Ishikawa (cell line): ENCODE measurements around the gene CD46.

Experiments used
- CEBPB ChIP-seq: IDR thresholded peaks from 2 replicates; pipeline ENCODE4 v1.6.1; 2012
- CREB1 ChIP-seq: IDR thresholded peaks from 2 replicates; pipeline ENCODE4 v1.6.1; 2012; ENCODE audit warnings: low read depth
- EGR1 ChIP-seq: IDR thresholded peaks from 2 replicates; pipeline ENCODE4 v1.6.1; 2012
- EP300 ChIP-seq: IDR thresholded peaks from 2 replicates; pipeline ENCODE4 v1.6.1; 2012; ENCODE audit warnings: borderline replicate concordance
- FOXM1 ChIP-seq: IDR thresholded peaks from 2 replicates; pipeline ENCODE4 v1.6.1; 2012; ENCODE audit warnings: low read depth, borderline replicate concordance
- NFIC ChIP-seq: IDR thresholded peaks from 2 replicates; pipeline ENCODE4 v1.6.1; 2012
- RAD21 ChIP-seq: IDR thresholded peaks from 2 replicates; pipeline ENCODE4 v1.6.1; 2012; ENCODE audit warnings: low read depth
- TAF1 ChIP-seq: IDR thresholded peaks from 2 replicates; pipeline ENCODE4 v1.6.1; 2012; ENCODE audit warnings: low read depth, mild to moderate bottlenecking
- TCF12 ChIP-seq: IDR thresholded peaks from 2 replicates; pipeline ENCODE4 v1.6.1; 2012; ENCODE audit warnings: low read depth
- TEAD4 ChIP-seq: IDR thresholded peaks from 2 replicates; pipeline ENCODE4 v1.6.1; 2012
- YY1 ChIP-seq: IDR thresholded peaks from 2 replicates; pipeline ENCODE4 v1.6.1; 2012; ENCODE audit warnings: low read depth
- ZBTB7A ChIP-seq: IDR thresholded peaks from 2 replicates; pipeline ENCODE4 v1.6.1; 2012; ENCODE audit warnings: low read depth
- TF ChIP-seq, protein P1 (sequence below): IDR thresholded peaks from 2 replicates; pipeline ENCODE4 v1.6.1; 2012
- TF ChIP-seq, protein P2 (sequence below): IDR thresholded peaks from 2 replicates; pipeline ENCODE4 v1.6.1; 2012
- TF ChIP-seq, protein P3 (sequence below): IDR thresholded peaks from 2 replicates; pipeline ENCODE4 v1.6.1; 2012; ENCODE audit warnings: low read depth, mild to moderate bottlenecking

CD46 gene

DNA sequence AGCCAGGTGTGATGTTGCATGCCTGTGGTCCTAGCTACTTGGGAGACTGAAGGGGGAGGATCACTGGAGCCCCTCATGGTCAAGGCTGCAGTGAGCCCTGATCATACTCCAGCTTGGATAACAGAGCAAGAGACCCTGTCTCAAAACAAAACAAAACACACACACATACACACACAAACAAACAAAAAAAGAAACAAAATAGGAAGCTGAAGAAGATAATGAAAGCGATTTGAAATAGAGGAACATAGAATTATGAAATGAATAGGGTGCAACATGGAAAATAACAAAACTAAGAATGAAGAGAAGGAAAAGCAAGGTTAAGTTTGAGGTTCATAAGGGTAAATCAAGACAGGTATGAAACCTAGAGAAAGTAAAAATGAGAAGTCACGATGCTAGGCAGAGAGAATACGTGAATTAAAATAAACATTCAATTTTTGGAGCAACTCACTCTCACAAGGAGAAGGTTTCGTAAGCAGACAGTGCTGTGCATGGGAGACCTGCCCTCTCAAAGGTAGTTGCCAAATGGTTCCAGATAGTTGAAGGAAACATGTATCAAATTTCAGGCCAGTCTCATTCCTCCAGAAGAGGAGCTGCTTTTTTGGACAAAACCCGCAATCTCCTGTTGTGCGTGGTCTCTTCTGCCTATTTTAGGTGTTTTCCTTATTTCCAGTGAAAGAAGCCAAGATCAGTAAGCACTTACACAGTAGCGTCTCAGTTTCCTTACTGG, 3.3 kb downstream of the CD46 start:
- TF ChIP-seq NFIC (peak; percentile 29; the same call in 1 of the 2 replicates), CEBPB (peak; percentile 19; the same call in 1 of the 2 replicates), YY1 (no peak)

DNA sequence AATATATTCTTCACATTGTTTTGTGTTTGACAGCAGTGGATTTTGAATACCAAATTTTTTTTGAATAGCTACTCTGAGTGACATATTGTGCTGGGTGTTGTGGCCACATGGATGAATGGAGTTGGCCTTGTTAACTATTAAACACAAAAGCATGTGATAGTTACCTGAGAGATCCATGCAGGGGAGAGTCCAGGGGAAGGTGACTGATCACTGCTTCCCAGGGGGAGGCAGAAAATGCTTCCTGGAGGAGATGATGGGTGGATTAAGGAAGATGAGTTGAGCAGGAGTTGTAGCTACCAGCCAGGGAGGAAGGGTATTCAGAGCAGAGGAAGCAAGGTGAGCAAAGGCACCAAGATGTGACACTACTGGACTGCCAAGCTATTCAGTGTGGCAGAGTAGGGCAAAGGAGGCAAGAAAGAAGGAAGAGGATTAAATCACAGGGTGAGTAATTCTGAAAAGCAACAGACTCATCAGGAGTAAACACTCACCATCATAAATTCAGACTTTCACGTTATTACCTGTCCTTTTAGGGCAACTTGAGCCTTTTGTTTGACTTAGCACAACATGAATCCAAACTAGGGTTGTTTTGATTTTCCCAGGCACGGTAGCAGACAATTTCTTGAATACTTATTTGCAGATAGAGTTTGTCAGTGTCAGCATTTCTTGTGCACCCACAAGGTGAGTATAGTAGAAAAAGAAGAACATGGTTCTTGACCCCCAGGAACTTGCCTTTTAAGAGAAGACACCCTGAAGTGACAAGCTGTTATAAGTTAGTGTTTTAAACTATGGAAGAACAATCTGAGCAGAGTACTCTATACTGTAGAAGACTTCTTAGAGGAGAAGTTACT, 4.2 kb downstream of the CD46 start:
- no peak for TF ChIP-seq CREB1
- TF ChIP-seq TEAD4: no peak

DNA sequence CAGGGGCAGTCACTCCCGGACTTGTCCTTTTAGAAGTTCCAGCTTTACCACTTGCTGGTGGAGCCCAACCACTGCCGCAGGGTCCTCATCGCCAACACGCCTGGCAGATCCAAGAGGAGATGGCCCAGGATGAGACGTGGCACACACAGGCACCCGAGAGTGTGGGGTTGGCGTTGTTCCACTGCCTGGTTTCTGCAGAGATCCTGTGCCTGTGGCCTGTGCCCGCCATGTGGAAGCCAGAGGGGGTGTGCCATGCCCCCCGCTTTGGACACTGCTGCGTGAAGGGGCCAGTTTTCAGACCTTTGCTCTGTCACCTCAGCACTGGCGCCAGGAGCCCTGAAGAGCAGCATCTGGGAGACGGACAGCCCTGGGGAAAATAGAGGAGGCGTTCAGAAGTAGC, 10.8 kb downstream of the CD46 start:
- no peak for TF ChIP-seq FOXM1
- no peak for TF ChIP-seq EP300
- no peak for TF ChIP-seq EGR1
- TF ChIP-seq CREB1: no peak
- TF ChIP-seq YY1: no peak
- no peak for TF ChIP-seq TEAD4
- TF ChIP-seq RAD21: no peak
- TF ChIP-seq NFIC: no peak
- no peak for TF ChIP-seq TAF1
- TF ChIP-seq TCF12: no peak
- no peak for TF ChIP-seq CEBPB
- TF ChIP-seq, protein P1, sequence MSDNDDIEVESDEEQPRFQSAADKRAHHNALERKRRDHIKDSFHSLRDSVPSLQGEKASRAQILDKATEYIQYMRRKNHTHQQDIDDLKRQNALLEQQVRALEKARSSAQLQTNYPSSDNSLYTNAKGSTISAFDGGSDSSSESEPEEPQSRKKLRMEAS: no peak
- TF ChIP-seq, protein P2, sequence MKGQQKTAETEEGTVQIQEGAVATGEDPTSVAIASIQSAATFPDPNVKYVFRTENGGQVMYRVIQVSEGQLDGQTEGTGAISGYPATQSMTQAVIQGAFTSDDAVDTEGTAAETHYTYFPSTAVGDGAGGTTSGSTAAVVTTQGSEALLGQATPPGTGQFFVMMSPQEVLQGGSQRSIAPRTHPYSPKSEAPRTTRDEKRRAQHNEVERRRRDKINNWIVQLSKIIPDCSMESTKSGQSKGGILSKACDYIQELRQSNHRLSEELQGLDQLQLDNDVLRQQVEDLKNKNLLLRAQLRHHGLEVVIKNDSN: no peak
- TF ChIP-seq ZBTB7A: no peak
- TF ChIP-seq, protein P3, sequence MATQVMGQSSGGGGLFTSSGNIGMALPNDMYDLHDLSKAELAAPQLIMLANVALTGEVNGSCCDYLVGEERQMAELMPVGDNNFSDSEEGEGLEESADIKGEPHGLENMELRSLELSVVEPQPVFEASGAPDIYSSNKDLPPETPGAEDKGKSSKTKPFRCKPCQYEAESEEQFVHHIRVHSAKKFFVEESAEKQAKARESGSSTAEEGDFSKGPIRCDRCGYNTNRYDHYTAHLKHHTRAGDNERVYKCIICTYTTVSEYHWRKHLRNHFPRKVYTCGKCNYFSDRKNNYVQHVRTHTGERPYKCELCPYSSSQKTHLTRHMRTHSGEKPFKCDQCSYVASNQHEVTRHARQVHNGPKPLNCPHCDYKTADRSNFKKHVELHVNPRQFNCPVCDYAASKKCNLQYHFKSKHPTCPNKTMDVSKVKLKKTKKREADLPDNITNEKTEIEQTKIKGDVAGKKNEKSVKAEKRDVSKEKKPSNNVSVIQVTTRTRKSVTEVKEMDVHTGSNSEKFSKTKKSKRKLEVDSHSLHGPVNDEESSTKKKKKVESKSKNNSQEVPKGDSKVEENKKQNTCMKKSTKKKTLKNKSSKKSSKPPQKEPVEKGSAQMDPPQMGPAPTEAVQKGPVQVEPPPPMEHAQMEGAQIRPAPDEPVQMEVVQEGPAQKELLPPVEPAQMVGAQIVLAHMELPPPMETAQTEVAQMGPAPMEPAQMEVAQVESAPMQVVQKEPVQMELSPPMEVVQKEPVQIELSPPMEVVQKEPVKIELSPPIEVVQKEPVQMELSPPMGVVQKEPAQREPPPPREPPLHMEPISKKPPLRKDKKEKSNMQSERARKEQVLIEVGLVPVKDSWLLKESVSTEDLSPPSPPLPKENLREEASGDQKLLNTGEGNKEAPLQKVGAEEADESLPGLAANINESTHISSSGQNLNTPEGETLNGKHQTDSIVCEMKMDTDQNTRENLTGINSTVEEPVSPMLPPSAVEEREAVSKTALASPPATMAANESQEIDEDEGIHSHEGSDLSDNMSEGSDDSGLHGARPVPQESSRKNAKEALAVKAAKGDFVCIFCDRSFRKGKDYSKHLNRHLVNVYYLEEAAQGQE: no peak

DNA sequence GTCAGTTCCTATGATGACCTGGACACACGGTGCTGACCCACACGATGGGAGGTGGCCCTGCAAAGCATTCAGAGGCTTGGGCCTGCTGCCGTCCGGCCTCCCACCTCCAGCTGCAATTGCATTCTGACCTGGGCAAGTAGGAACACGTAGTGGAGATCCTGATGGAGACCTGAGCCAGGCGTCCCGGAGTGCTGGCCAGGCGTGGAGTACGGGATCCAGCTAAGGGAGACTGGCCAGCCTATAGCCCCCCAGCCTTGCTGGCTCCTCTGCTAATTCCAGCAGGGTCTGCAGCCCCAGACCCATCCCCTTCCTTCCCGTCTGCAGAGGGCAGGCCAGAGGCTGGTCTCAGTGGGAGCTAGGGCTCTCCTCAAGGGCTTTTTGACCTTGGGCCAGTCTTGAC, 11.2 kb downstream of the CD46 start:
- TF ChIP-seq EP300 (no peak), FOXM1 (no peak), YY1 (no peak), CEBPB (no peak), TAF1 (no peak), TCF12 (no peak), TEAD4 (no peak), NFIC (no peak), ZBTB7A (no peak), CREB1 (no peak), RAD21 (no peak)
- TF ChIP-seq, protein P3: no peak
- TF ChIP-seq, protein P1: no peak

DNA sequence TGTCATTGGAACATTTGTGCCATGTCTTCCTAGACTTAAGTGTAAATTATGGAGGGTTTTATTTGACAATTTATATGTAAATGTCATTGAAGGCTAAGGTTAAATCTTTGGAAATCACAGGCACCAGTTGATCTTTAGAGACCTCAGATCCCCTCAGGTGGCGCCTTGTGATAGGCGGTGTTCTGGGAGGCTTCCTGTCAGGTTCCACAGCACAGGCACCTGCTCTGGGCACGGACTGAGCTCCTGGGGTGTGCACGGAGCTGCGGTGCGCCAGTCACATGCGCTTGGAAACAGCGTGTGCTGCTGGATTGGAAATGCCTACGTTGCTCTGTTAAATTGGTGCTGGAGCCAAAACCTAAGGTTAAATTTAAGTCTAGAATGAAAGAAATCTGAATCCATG, 12.1 kb downstream of the CD46 start:
- TF ChIP-seq EP300 (no peak), ZBTB7A (no peak), TAF1 (no peak)

DNA sequence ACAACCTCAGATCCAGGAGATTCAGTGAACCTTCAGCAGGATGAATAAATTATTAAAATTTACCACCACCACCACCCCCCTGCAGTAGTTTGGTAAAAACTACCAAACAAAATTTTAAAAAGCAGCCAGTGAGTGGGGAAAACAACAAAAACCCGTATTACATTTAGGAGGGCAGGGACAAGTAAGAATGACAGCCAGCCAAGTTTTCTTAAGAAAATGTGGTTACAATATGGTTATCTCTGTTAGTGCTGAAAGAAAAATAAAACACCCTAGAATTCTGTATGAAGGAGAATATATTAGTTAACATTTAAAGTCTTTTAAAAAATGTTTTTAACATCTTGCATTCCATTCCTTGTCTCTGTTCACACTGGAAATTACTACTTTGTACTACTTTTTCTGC, 14.7 kb downstream of the CD46 start:
- no peak for TF ChIP-seq EP300
- no peak for TF ChIP-seq CEBPB
- no peak for TF ChIP-seq TCF12
- no peak for TF ChIP-seq RAD21
- TF ChIP-seq, protein P1: no peak
- TF ChIP-seq TEAD4: no peak
- no peak for TF ChIP-seq TAF1
- TF ChIP-seq ZBTB7A: no peak
- TF ChIP-seq, protein P2: no peak
- TF ChIP-seq NFIC: no peak
